Immature natural killer cell (primary cell): ENCODE measurements around the gene ATXN8OS. TPM values are rescaled to one million over a fixed set of nuclear protein-coding genes. Genes with fewer than 3 reads are reported as not detected.
"Not testable (repeated sequence)": the region's sequence is repeated elsewhere in the genome, so short reads cannot be mapped to it uniquely, and the experiment has no call there.

ENCODE experiments used
- DNase-seq, 3 donors: peaks; one replicate each; pipeline ENCODE4 v3.0.0; 2022; ENCODE audit warnings: mixed read lengths in 1 of 3
- H3K27ac Mint-ChIP-seq, 6 donors: one replicate each; pipeline ENCODE4 v1.8.0; 2020; ENCODE audit warnings: mixed read lengths in 6 of 6, mild to moderate bottlenecking in 5 of 6, inconsistent platforms in 4 of 6, moderate library complexity in 3 of 6
- H3K27me3 Mint-ChIP-seq, 3 donors: one replicate each; pipeline ENCODE4 v1.8.0; 2020 to 2021; ENCODE audit warnings: low read depth in 3 of 3, mild to moderate bottlenecking in 3 of 3, mixed read lengths in 3 of 3, moderate library complexity in 3 of 3, inconsistent platforms in 1 of 3
- H3K36me3 Mint-ChIP-seq, 3 donors: one replicate each; pipeline ENCODE4 v1.8.0; 2020; ENCODE audit warnings: mixed read lengths in 3 of 3, inconsistent platforms in 2 of 3, mild to moderate bottlenecking in 2 of 3
- H3K4me1 Mint-ChIP-seq, 2 donors: one replicate each; pipeline ENCODE4 v1.8.0; 2020; ENCODE audit warnings: inconsistent platforms in 2 of 2, mild to moderate bottlenecking in 2 of 2, mixed read lengths in 2 of 2, moderate library complexity in 1 of 2
- H3K4me3 Mint-ChIP-seq, 5 donors: one replicate each; pipeline ENCODE4 v1.8.0; 2020; ENCODE audit warnings: mild to moderate bottlenecking in 5 of 5, mixed read lengths in 5 of 5, inconsistent platforms in 3 of 5, moderate library complexity in 3 of 5
- H3K9me3 Mint-ChIP-seq, 6 donors: one replicate each; pipeline ENCODE4 v1.8.0; 2020; ENCODE audit warnings: mild to moderate bottlenecking in 6 of 6, mixed read lengths in 6 of 6, inconsistent platforms in 4 of 6, moderate library complexity in 3 of 6
- polyA plus RNA-seq, 3 donors: library from polyadenylated mRNA; unstranded; fragments of 300-500 nt; fragmentation: Illumina TruSeq; gene quantifications; one replicate each; pipeline ENCODE4 v1.2.3, GENCODE V29; 2021

ATXN8OS gene
- not detected for polyA plus RNA-seq

GRCh38 chr13:70107498-70108281, at the start of gene ATXN8OS:
TSS of gene ATXN8OS (plus strand) at chr13:70107826.
- Mint-ChIP-seq H3K4me3 (no peak within 1 kb of the TSS), H3K4me1 (no peaks in the 10 kb centered on the region), H3K27ac (no peak within 1 kb of the TSS), H3K27me3 (no peaks in the 10 kb centered on the region), H3K9me3 (peaks cover 7 to 38% (median 16%) of the 10 kb centered on the region in 6 donors), H3K36me3 (no peaks in the 10 kb centered on the region)
- DNase-seq: no peak

GRCh38 chr13:70080012-70080411, 27.6 kb upstream of the ATXN8OS start:
- Mint-ChIP-seq H3K27ac (no peak overlapping the region), H3K4me3 (no peak overlapping the region), H3K9me3 (peaks cover 6 to 30% (median 20%) of the 10 kb centered on the region in 6 donors), H3K27me3 (peaks cover 0 to 2% (median 0%) of the 10 kb centered on the region in 3 donors), H3K4me1 (no peaks in the 10 kb centered on the region), H3K36me3 (peaks cover 0 to 2% (median 0%) of the 10 kb centered on the region in 3 donors)
- DNase-seq: no peak

GRCh38 chr13:70087247-70087646, 20.4 kb upstream of the ATXN8OS start:
- no peak for DNase-seq
- Mint-ChIP-seq H3K36me3 (peaks cover 0 to 3% (median 3%) of the 10 kb centered on the region in 3 donors), H3K4me3 (no peak overlapping the region), H3K27ac (no peak overlapping the region), H3K27me3 (no peaks in the 10 kb centered on the region), H3K9me3 (peaks cover 4 to 50% (median 34%) of the 10 kb centered on the region in 6 donors), H3K4me1 (no peaks in the 10 kb centered on the region)

GRCh38 chr13:70088926-70089325, 18.7 kb upstream of the ATXN8OS start:
- H3K4me1 Mint-ChIP-seq: no peaks in the 10 kb centered on the region
- no peak overlapping the region for H3K4me3 Mint-ChIP-seq
- DNase-seq: no peak
- peaks cover 0 to 3% (median 3%) of the 10 kb centered on the region in 3 donors for H3K36me3 Mint-ChIP-seq
- peaks cover 4 to 53% (median 31%) of the 10 kb centered on the region in 6 donors for H3K9me3 Mint-ChIP-seq
- H3K27me3 Mint-ChIP-seq: no peaks in the 10 kb centered on the region
- no peak overlapping the region for H3K27ac Mint-ChIP-seq

GRCh38 chr13:70090036-70090723, 17.4 kb upstream of the ATXN8OS start:
- Mint-ChIP-seq H3K4me1 (no peaks in the 10 kb centered on the region), H3K9me3 (peaks cover 6 to 56% (median 28%) of the 10 kb centered on the region in 6 donors), H3K27ac (no peak overlapping the region), H3K36me3 (peaks cover 0 to 3% (median 0%) of the 10 kb centered on the region in 3 donors), H3K27me3 (no peaks in the 10 kb centered on the region), H3K4me3 (no peak overlapping the region)
- DNase-seq: no peak

- no peaks in the 10 kb centered on the region for H3K36me3 Mint-ChIP-seq
- no peaks in the 10 kb centered on the region for H3K4me1 Mint-ChIP-seq
- H3K9me3 Mint-ChIP-seq: peaks cover 4 to 27% (median 12%) of the 10 kb centered on the region in 6 donors
- H3K27ac Mint-ChIP-seq: no peak overlapping the region
- DNase-seq: no peak
- no peak overlapping the region for H3K4me3 Mint-ChIP-seq
- H3K27me3 Mint-ChIP-seq: no peaks in the 10 kb centered on the region
Measured at GRCh38 chr13:70098669-70099068, 9.0 kb upstream of the ATXN8OS start.

GRCh38 chr13:70104481-70104880, 3.1 kb upstream of the ATXN8OS start:
- H3K36me3 Mint-ChIP-seq: no peaks in the 10 kb centered on the region
- H3K4me3 Mint-ChIP-seq: no peak overlapping the region
- H3K27ac Mint-ChIP-seq: no peak overlapping the region
- no peaks in the 10 kb centered on the region for H3K27me3 Mint-ChIP-seq
- no peak for DNase-seq
- no peaks in the 10 kb centered on the region for H3K4me1 Mint-ChIP-seq
- peaks cover 4 to 33% (median 15%) of the 10 kb centered on the region in 6 donors for H3K9me3 Mint-ChIP-seq

- Mint-ChIP-seq H3K27ac (no peak overlapping the region), H3K27me3 (no peaks in the 10 kb centered on the region), H3K4me3 (no peak overlapping the region), H3K9me3 (peaks cover 7 to 38% (median 18%) of the 10 kb centered on the region in 6 donors), H3K4me1 (no peaks in the 10 kb centered on the region), H3K36me3 (no peaks in the 10 kb centered on the region)
- no peak for DNase-seq
Measured at GRCh38 chr13:70107125-70107497, 515 bp upstream of the ATXN8OS start.

- H3K27me3 Mint-ChIP-seq: no peaks in the 10 kb centered on the region
- H3K4me3 Mint-ChIP-seq: no peak within 1 kb of the TSS
- H3K4me1 Mint-ChIP-seq: no peaks in the 10 kb centered on the region
- no peak within 1 kb of the TSS for H3K27ac Mint-ChIP-seq
- peaks cover 7 to 30% (median 15%) of the 10 kb centered on the region in 6 donors for H3K9me3 Mint-ChIP-seq
- no peaks in the 10 kb centered on the region for H3K36me3 Mint-ChIP-seq
- no peak for DNase-seq
Measured at GRCh38 chr13:70108356-70109105, 905 bp downstream of the ATXN8OS start, which contains the start of gene KLHL1. TSS of gene KLHL1 (minus strand) at chr13:70108452. CDS start at chr13:70107699, 753 bp downstream.

- Mint-ChIP-seq H3K27ac (no peak overlapping the region), H3K36me3 (no peaks in the 10 kb centered on the region), H3K27me3 (no peaks in the 10 kb centered on the region), H3K4me3 (no peak overlapping the region), H3K4me1 (no peaks in the 10 kb centered on the region), H3K9me3 (peaks cover 0 to 28% (median 13%) of the 10 kb centered on the region in 6 donors)
- no peak for DNase-seq
Measured at GRCh38 chr13:70117338-70117905, 9.8 kb downstream of the ATXN8OS start.

- no peak for DNase-seq
- no peaks in the 10 kb centered on the region for H3K27me3 Mint-ChIP-seq
- H3K4me3 Mint-ChIP-seq: no peak overlapping the region
- peaks cover 10 to 38% (median 28%) of the 10 kb centered on the region in 6 donors for H3K9me3 Mint-ChIP-seq
- H3K36me3 Mint-ChIP-seq: no peaks in the 10 kb centered on the region
- H3K27ac Mint-ChIP-seq: no peak overlapping the region
- H3K4me1 Mint-ChIP-seq: no peaks in the 10 kb centered on the region
Measured at GRCh38 chr13:70125693-70126092, 18.1 kb downstream of the ATXN8OS start.

GRCh38 chr13:70128098-70128497, 20.5 kb downstream of the ATXN8OS start:
- no peak for DNase-seq
- no peak overlapping the region for H3K27ac Mint-ChIP-seq
- peaks cover 8 to 44% (median 26%) of the 10 kb centered on the region in 6 donors for H3K9me3 Mint-ChIP-seq
- H3K4me3 Mint-ChIP-seq: no peak overlapping the region
- no peaks in the 10 kb centered on the region for H3K36me3 Mint-ChIP-seq
- no peaks in the 10 kb centered on the region for H3K27me3 Mint-ChIP-seq
- H3K4me1 Mint-ChIP-seq: no peaks in the 10 kb centered on the region

- peaks cover 8 to 28% (median 13%) of the 10 kb centered on the region in 6 donors for H3K9me3 Mint-ChIP-seq
- not testable (repeated sequence) for H3K27me3 Mint-ChIP-seq, DNase-seq, H3K4me1 Mint-ChIP-seq, H3K36me3 Mint-ChIP-seq, H3K4me3 Mint-ChIP-seq, H3K27ac Mint-ChIP-seq
Measured at GRCh38 chr13:70142658-70143057, 35.0 kb downstream of the ATXN8OS start.
